Measurements from ENCODE around the gene TPX2.

- no peak for TF ChIP-seq CTCF (IDR thresholded peaks at IDR 0.05)
- TF ChIP-seq EZH2phosphoT487 (IDR thresholded peaks at IDR 0.05) = no peak
Measured at GRCh38 chr20:31712564-31713311, 26.4 kb upstream of the TPX2 start.
